Activated naive CD4-positive, alpha-beta T cell (primary cell): ENCODE results near the gene MIPEP.
"Not testable (repeated sequence)": the region's sequence is repeated elsewhere in the genome, so short reads cannot be mapped to it uniquely, and the experiment has no call there.

Source experiments
- DNase-seq, 4 experiments: peaks; one replicate each; lab custom pipeline; 2025; lab: John Stamatoyannopoulos, UW

Gene MIPEP

DNA sequence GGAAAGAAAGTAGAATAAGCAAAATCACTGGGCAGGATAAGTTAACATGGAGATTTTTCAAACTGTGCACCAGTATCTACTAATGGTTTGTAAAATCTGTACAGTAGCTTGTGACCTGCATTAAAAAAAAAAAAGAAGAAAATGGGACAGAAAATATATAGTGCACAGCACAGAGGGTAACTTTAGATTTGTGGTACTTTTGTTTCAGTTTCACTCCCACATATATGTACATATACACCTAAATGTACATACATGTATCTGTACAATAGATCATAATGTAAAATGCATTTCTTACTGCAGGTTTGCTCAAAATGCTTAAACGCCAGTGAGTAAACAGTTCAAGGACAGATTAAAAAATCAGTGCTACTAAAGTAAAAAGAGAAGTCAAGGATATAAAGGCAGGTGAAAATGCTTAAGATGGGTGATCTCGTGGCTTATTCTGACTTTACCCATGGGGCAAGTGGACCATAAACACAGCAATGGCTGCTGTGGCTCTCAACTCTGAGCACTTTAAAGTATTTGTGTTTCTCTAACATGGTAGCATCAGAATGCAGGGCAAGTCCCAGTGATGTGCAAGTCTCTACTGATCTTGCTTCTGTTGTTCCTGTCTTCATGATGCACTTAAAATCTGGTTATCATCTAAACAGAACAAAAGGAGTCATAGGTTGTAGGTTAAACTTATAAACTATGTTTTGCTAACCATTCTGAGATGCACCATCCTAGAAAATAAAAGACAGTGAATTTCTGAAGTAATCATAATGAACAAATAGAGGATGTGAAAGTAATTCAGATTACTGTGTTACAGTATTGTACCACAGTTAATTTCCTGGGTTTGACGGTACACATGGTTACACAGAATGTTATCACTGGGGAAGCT, 112.3 kb downstream of the MIPEP start:
- DNase-seq, result no peak

DNA sequence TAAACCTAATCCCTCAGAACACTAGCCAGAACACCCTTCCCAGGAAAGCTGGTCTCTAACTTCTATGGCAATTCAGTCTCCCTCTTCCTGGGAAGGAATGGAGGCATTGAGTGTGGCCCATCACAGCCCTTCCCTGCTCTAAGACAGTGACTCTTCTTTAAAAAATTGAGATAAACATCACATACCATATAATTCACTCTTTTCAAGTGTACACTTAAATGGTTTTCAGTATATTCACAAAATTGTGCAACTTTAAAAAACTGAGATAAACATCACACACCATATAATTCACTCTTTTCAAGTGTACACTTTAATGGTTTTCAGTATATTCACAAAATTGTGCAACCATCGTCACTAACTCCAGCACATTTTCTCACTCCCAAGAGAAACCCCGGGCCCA, 116.5 kb downstream of the MIPEP start:
- DNase-seq, result no peak

DNA sequence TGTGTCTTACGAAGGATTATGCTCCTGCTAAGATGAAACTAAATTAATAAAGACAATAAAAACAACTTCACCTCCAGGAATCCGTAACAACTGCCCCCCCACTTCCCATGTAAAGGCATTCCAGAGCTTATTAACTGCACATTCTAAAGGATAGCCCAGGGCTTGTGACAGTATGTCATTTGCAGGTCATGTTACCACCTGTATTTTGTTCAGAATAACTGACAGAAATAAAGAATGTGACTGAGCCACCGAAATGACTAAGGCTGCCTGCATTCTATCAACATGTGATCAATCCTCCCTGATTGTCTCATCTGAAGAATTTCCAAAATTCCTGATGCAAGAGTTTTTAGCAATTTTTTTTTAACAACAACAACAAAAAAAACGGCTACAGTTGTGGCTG, 117.2 kb downstream of the MIPEP start:
- no peak for DNase-seq

DNA sequence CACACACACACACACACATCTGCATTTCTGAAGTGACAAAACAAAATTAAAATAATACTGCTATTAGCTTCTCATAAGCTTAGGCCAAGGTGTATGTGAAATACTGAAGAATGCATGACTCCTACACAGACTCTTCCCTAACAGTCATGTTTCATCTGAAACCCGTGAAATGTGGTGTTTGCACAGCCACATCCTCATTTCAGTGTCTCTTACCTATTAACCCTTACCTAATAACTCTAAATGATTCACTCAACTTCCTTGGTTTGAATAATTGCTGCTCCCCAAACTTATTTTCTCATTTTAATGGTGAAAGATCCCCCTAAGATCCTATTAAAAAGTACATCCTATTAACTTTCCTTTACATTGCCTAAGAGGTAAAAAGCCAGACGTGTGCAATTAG, 117.6 kb downstream of the MIPEP start:
- no peak for DNase-seq

DNA sequence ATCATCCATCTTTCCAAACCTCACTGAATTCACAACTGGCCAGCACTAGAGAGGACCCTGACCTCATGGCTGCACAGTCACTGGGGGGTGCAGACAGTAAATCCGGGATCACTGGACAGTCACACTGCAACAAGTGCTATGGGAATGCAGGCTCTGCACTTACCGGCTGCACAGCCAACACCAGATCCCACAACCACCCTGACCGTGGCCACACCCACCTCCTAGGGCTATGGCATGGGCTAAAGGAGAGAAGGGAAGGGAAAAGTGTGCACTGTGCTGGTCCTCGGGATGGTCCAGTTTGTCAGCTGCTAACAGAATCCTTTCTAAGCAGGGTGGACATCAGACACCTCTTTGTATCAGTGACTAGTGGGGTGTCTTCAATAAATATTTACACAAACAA, 118.2 kb downstream of the MIPEP start:
- DNase-seq, result no peak

DNA sequence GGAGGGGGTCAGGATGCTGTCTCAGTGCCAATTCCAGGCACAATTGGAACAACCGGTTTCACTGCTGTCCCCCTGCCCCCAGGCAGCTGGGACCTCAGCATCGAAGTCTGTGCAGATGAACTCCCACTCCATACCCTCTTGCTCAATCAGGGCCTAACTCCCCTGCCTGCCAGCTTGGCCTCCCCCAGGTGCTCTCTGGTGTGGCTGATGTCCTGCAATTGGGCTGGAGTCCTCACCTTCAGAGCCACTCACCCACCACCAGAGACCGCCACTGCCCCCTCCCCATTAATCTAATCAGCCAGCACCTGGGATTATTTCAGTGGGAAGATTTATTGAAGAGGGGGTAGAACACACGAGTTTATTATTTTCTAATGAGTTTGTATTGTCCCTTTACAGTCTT, 118.8 kb downstream of the MIPEP start:
- DNase-seq, result no peak

DNA sequence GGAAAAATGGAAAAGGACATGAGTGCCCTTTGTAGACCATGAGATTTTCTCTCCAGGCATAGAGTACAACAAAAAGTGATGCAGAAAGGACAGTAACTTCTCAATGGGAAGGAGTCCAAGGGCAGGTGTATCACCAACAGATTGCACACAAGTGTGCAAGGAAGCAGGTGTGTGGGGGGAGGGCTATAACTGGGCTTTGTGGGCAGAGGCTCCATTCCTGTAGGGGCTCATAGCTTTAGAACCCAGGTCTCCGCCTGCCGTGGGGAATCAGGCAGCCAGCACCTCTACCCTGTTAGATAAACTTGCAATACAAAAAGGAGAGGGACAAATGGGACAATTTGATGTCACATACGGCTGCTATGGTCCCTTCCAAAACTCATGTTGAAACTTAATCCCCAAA, 119.8 kb downstream of the MIPEP start:
- DNase-seq, result no peak

DNA sequence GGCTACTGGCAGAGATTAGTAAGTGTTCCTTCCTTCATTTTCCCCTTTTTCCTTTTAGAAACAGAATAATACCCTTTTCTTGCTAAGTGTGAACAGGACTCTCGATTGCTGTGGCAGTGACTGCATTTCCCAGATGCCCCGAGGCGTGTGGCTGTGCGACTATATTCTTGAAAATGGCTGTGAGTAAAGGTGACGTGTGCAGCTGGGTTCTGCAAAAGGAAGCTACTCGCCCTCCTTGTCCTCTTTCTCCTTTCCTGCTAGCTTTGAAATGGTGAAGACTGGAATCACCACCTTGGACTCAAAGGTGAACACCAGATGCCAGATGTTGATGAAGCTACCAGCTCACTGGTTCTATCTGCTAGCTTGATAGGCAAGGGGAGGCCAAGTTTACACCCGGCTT, 121.4 kb downstream of the MIPEP start:
- DNase-seq, result no peak

DNA sequence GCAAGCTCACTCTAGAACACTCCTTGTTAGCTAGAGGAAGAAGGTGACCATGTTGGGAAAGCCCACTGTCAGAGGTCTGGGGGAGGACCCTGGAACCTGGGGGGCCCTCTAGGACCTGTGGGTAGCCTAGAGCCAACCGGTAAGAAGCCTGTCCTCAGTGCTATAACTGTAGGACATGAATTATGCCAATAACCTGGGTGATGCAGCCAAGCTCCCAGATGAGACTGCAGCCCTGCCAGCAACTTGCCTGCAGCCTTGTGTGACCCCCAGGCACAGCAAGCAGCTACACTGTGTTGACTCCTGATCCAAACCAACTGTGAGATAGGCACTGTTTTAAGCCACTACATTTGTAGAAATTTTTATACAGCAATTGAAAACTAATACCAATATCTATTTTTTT, 122.3 kb downstream of the MIPEP start:
- DNase-seq, result no peak

DNA sequence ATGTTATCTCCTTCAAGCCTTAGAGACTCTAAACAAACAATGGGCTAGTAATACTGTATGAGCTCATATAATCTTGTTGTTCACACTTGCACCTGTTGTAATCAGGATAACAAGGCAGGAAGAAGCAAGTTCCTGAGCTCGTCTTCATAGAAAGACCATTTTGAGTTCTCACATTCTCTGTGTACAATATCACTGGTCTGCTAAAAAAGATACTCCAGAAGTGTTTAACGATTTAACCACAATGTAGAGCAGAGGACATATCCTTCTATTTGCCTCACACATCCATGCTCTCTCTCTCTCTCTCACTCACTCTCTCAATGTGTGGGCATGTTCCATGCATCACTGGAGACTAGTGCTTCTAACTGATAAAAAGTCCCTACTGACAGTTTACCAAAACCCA, 122.9 kb downstream of the MIPEP start:
- no peak for DNase-seq

DNA sequence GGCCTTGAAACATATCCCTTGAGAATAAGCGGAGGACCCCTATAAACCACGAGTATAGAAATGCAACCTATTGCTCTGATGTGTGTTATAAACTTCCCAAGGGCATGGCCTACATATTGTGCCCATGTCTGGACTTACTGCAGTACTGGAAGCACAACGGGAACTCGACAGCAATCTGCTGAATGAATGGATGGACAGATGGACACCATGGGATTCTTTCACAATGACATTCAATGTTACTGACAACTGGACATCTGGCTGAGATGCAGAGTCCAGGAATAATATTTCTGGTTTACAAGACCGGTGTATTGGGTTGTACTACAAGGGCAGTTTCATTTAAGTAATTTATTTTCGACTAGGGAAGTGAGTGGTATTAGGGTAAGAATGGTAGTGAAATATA, 123.7 kb downstream of the MIPEP start:
- no peak for DNase-seq

DNA sequence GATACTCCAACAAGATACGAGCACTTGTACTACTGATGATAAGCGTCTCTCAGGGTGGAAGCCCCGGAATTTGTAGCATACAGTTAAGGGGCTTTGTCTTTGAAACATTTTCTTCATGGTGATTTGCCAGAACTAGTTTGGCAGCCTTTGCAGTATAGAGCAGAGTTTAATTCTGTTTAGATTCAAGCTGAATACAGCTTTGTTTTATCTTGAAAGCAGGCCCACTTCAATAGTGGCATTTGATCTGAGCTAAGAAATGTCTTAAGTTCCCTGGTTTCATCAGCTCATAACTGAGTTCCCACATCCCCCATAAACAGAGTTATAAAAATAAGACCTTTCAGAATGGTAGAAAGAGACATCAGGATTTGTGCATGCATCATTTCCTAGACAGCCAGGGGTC, 125.9 kb downstream of the MIPEP start:
- no peak for DNase-seq

DNA sequence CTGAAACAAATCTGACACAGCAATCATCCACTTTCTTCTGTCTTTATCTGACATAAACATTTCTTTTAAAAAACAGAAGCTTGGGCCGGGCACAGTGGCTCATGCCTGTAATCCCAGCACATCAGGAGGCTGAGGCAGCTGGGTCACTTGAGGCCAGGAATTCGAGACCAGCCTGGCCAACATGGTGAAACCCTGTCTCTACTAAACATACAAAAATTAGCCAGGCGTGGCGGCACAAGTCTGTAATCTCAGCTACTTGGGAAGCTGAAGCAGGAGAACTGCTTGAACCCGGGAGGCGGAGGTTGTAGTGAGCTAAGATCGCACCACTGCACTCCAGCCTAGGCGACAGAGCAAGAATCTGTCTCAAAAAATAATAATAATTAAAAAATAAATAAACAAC, 127.4 kb downstream of the MIPEP start:
- DNase-seq, result not testable (repeated sequence)

DNA sequence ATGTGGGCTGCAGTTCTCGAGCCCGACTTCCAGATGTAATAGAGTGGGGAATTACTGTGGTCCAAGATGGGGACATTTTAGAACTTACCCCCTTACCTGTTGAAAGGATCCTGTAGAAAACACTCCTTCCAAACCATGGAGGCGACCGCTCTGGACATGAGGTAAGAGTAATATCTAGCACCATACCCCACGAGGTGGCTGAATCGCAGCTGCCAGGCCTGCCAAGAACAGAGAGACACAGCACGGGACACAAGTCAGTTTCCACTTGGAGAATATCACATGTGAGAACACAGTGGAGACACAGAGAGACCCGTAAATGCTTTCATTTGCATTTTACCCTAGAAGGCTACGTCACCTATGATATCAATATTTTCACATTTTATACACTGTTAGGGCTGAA, 129.2 kb downstream of the MIPEP start:
- DNase-seq, result no peak

DNA sequence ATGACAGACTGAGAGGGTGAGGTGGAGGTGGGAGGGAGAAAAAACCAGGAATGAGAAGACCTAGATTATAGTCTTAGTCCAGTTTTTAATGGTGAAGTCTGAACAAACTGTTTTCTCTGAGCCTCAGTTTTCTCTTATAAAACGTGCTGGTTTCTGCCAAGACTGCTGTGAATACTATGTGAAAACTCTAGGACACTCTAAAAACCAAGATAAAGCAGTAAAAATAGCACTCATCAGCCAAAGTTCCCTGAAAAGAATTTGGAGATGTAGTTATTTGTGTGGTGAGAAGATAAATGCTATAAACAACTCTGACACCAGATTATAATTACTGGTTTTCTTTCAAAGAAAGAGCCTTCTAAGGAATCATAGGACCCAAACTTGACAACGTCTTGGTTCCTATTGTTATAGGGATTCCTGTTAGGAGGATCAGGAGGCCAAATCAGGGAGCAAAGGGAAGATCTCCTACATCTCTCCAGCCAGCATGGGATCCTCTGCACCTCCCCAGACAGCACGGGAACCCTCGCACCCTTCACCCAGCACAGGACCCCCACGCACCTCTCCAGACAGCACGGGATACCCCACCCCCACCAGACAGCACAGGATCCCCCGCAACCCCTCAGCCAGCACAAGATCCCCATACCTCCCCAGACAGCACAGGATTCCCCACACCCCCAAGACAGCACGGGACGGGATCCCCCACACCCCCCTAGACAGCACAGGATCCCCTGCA, 130.2 kb downstream of the MIPEP start:
- no peak for DNase-seq

DNA sequence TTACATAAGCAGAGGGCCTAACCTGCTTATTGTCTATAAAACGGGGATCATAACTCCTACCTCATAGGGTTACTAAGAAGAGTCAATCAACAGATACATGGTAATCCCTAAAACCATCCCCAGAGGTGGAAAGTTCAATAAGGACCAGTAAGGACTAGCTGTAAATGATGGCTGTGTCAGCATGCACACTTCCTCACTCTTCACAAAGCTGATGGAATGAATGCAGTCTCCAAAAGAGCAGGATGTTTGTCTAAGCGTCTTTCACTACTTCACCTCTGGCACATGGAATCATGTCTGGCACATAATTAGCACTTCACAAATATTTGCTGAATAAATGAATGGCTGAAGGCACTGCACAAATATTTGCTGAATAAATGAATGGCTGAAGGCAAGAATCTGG, 134.2 kb downstream of the MIPEP start:
- DNase-seq, result no peak

DNA sequence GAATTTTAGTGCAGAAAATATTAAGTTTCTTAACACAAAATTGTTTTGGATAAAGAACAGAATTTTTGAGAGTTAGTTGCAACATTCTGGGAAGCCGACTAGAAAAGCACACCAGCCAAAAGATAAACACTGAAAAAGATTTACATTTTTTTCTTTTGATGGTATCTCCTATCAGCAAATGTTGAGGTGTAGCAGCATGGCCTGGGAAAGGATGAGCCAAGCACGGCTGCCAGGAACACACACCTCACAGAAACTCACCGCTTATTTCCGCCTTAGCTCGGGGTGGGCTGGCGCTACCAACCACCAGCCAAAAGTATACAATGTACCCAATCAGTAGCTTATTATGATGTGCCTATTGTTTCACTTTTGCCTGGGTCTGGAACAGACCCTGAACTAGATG, 134.7 kb downstream of the MIPEP start:
- DNase-seq, result peak in 1 of 4 experiments; percentile 4

DNA sequence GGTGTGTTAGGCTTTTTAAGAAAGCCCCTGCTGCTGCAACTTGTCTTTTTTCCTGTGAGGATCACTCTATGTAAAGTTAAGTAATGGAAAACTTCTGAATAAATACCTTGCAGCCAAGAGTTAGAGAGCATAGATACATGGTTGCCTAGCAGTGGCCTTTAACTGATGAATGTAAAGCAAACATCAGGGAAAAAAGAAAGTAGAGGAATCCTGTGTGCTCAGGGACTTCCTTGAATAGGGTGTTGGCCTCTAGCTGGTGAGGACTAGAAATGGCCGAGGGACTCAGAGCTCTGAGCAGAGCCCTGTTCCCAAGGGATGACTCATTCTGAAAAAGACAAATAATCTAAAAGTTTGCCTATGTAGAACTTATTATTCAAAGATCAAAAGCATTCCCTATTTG, 135.7 kb downstream of the MIPEP start:
- no peak for DNase-seq

DNA sequence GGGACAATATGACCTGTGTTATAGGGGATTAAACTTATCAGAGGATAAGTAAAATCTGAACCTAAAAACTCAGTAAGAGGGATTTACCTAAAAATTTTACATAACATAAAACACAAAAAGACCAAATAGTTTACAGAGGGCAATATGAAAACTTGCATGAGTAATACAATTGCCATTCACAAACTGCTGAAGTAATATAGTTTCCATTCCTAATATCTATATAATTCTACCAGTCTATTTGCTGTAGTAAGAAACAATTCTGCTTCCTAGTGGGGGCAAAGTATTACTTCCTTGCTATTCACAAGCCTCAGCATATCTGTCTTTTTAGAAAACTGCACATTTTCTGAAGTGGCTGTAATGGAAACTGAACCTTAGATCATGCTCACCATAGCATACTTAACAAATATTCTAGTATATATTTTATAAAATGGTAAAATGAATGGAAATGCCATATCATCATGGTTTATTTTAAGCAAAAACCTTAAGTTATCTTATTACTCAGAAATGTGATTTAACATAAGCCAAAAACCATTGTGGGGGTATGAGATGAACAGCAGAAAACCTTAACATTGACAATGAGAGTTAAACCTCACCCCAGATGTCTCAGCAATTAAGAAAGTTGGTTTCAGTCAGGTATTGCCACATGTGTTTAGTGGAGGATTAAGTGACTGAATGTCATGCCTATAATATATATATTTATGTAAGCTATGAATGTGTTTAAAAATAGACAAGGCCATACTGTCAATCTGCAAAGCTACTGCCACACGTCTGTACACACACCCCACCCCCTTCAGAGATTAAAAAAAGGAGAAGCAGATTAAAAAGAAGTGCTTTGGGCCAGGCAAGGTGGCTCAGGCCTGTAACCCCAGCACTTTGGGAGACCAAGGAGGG, 136.8 kb downstream of the MIPEP start:
- DNase-seq, result no peak

DNA sequence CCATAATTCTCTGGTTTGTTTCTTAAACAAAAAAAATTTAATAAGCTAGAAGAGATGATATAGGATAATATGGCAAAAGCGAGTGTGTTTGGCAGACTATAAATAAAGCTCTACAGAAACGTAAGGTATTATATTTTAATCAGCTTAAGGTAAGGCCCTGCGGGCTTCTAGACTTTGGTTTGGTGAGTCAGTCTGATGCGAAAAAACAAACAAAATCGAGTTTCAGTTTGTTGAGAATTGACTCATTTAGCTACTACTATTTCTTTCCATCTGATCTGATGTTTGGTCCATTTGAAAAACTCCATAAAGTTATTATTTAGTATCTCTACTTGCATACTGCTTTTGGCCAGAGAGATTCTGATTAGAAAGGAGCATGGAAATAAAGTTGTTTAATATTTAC, 138.0 kb downstream of the MIPEP start:
- no peak for DNase-seq

DNA sequence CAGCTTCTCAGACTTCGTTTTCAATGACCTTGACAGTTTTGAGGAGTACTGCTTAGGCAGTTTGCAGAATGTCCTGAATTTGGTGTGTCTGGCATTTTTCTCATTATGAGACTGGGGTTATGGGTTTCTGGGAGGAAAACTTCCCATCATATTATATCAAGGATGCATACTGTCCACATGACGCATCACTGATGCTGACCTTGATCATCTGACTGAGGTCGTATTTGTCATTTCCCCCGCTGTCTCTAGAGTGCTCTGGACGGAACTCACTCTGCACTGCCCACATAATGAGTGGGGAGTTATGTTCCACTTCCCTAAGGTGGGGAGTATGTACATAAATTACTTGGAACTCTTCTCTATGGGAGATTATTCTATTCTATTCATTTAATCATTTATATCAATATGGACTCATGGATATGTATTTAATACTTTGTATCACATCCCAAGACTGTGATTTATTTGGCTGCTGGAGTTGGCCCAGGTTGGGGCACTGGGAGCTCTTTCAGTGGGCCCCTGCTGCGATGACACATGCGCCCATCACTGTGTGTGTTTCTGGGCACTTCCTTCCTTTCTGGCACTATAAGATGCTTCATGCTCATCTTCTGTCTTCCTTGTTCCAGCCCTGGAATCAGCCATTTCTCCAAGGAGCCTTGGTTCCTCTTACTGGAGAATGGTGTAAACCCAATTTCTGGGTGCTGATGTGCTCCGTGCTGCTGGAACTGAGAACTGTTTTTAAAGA, 138.6 kb downstream of the MIPEP start:
- no peak for DNase-seq
